Measurements from ENCODE around the gene CAMTA1. TPM values are rescaled to one million over a fixed set of nuclear protein-coding genes. Genes with fewer than 3 reads are reported as not detected.

The CAMTA1 gene
- polyA plus RNA-seq, 1 donor (not counting 4 experiments of a cell fraction or from before 2014, with no cell fraction given), result 51.4 TPM

- Histone ChIP-seq H3K9me3 (ENCODE audit: control insufficient read depth, low read depth, low read length) (no peaks in the 10 kb centered on the region), H3K9ac (ENCODE audit: control insufficient read depth, extremely low read depth, insufficient read depth, low read length) (no peak overlapping the region), H3K36me3 (ENCODE audit: control insufficient read depth in 2 of 2, extremely low read depth in 1 of 2, insufficient read depth in 2 of 2, low read length in 2 of 2) (no peaks in the 10 kb centered on the region), H3K27me3 (ENCODE audit: control insufficient read depth, extremely low read depth, insufficient read depth, low read length) (no peaks in the 10 kb centered on the region), H4K20me1 (ENCODE audit: control insufficient read depth, extremely low read depth, insufficient read depth, low read length) (no peaks in the 10 kb centered on the region), H3K9me1 (ENCODE audit: control insufficient read depth, extremely low read depth, insufficient read depth, low read length) (no peaks in the 10 kb centered on the region), H3K27ac (ENCODE audit: control insufficient read depth, insufficient read depth, low read length) (no peak overlapping the region), H3K4me1 (ENCODE audit: control insufficient read depth, extremely low read depth, insufficient read depth, low read length) (no peaks in the 10 kb centered on the region), H3K79me2 (ENCODE audit: control insufficient read depth, insufficient read depth, low read length) (no peaks in the 10 kb centered on the region), H2AFZ (ENCODE audit: control insufficient read depth, low read length) (no peak overlapping the region), H3K4me2 (ENCODE audit: control insufficient read depth, extremely low read depth, insufficient read depth, low read depth, low read length) (no peak overlapping the region), H3K4me3 (ENCODE audit: control insufficient read depth in 2 of 3, extremely low read depth in 1 of 3, insufficient read depth in 2 of 3, low read depth in 1 of 3, low read length in 3 of 3) (no peak overlapping the region)
- no peak for TF ChIP-seq CTCF (optimal IDR thresholded peaks at IDR 0.05 in 1 of 3, IDR thresholded peaks at IDR 0.05 in 1 of 3, conservative IDR thresholded peaks at IDR 0.05 in 1 of 3; ENCODE audit: extremely low read depth in 1 of 3, insufficient read depth in 2 of 3, low read length in 3 of 3)
- no peak for TF ChIP-seq EZH2 (IDR thresholded peaks at IDR 0.05; ENCODE audit: low read length)
- FAIRE-seq, result no peak
- no peak for DNase-seq (ENCODE audit: low read depth, low spot score)
- dilution Hi-C loops (cut with MboI; ENCODE audit: extremely low pct_ligation_motif_present, low sequenced_read_pairs), result no loop called here
Observed at GRCh38 chr1:7448986-7449385, 663.7 kb downstream of the CAMTA1 start.

GRCh38 chr1:7449750-7450149 is 664.5 kb downstream of the CAMTA1 start:
- FAIRE-seq (no peak), DNase-seq (ENCODE audit: low read depth, low spot score) (no peak)
- H3K4me2 ChIP-seq (ENCODE audit: control insufficient read depth, extremely low read depth, insufficient read depth, low read depth, low read length), result no peak overlapping the region
- H4K20me1 ChIP-seq (ENCODE audit: control insufficient read depth, extremely low read depth, insufficient read depth, low read length), result no peaks in the 10 kb centered on the region
- no peak overlapping the region for H3K4me3 ChIP-seq (ENCODE audit: control insufficient read depth in 2 of 3, extremely low read depth in 1 of 3, insufficient read depth in 2 of 3, low read depth in 1 of 3, low read length in 3 of 3)
- H3K79me2 ChIP-seq (ENCODE audit: control insufficient read depth, insufficient read depth, low read length), result no peaks in the 10 kb centered on the region
- TF ChIP-seq CTCF (optimal IDR thresholded peaks at IDR 0.05 in 1 of 3, IDR thresholded peaks at IDR 0.05 in 1 of 3, conservative IDR thresholded peaks at IDR 0.05 in 1 of 3; ENCODE audit: extremely low read depth in 1 of 3, insufficient read depth in 2 of 3, low read length in 3 of 3), result no peak
- TF ChIP-seq EZH2 (IDR thresholded peaks at IDR 0.05; ENCODE audit: low read length), result no peak
- dilution Hi-C loops (cut with MboI; ENCODE audit: extremely low pct_ligation_motif_present, low sequenced_read_pairs), result no loop called here
- H2AFZ ChIP-seq (ENCODE audit: control insufficient read depth, low read length), result no peak overlapping the region
- no peaks in the 10 kb centered on the region for H3K27me3 ChIP-seq (ENCODE audit: control insufficient read depth, extremely low read depth, insufficient read depth, low read length)
- peaks cover 4% of the 10 kb centered on the region for H3K4me1 ChIP-seq (ENCODE audit: control insufficient read depth, extremely low read depth, insufficient read depth, low read length)
- no peak overlapping the region for H3K27ac ChIP-seq (ENCODE audit: control insufficient read depth, insufficient read depth, low read length)
- H3K36me3 ChIP-seq (ENCODE audit: control insufficient read depth in 2 of 2, extremely low read depth in 1 of 2, insufficient read depth in 2 of 2, low read length in 2 of 2), result no peaks in the 10 kb centered on the region
- no peaks in the 10 kb centered on the region for H3K9me1 ChIP-seq (ENCODE audit: control insufficient read depth, extremely low read depth, insufficient read depth, low read length)
- no peaks in the 10 kb centered on the region for H3K9me3 ChIP-seq (ENCODE audit: control insufficient read depth, low read depth, low read length)
- no peak overlapping the region for H3K9ac ChIP-seq (ENCODE audit: control insufficient read depth, extremely low read depth, insufficient read depth, low read length)

Measured in keratinocyte (primary cell).